Measurements from ENCODE around the gene RAD9A. TPM values are rescaled to one million over a fixed set of nuclear protein-coding genes. Genes with fewer than 3 reads are reported as not detected.
A peak's percentile ranks its signal among the peaks of the same experiment; 100 is the strongest.

Gene RAD9A
- polyA plus RNA-seq, 2 donors: 17.5 to 26.2 TPM

GRCh38 chr11:67412495-67413179, 20.9 kb downstream of the RAD9A start:
- WGBS, 2 donors: 62 to 63% methylated on average over 9 of the region's 9 CpGs
- Histone ChIP-seq H3K27ac (ENCODE audit: low read depth in 2 of 2, low read length in 1 of 2) (no peak overlapping the region), H3K36me3 (ENCODE audit: control insufficient read depth in 2 of 2, insufficient read depth in 2 of 2, low read length in 1 of 2) (no peaks in the 10 kb centered on the region), H3K4me3 (ENCODE audit: low read depth in 1 of 2, low read length in 2 of 2) (no peak overlapping the region), H3K4me1 (ENCODE audit: control insufficient read depth in 2 of 2, insufficient read depth in 2 of 2, low read length in 1 of 2) (peaks cover 10 to 14% of the 10 kb centered on the region in 2 donors), H3K27me3 (ENCODE audit: control insufficient read depth in 1 of 2, insufficient read depth in 2 of 2, low read length in 2 of 2) (no peaks in the 10 kb centered on the region), H3K9me3 (ENCODE audit: control insufficient read depth in 2 of 2, insufficient read depth in 1 of 2, low read depth in 1 of 2, low read length in 1 of 2) (no peaks in the 10 kb centered on the region)

GRCh38 chr11:67413266-67413849, 21.6 kb downstream of the RAD9A start:
- 63 to 70% methylated on average over 2 of the region's 2 CpGs for WGBS, 2 donors
- Histone ChIP-seq H3K4me3 (ENCODE audit: low read depth in 1 of 2, low read length in 2 of 2) (no peak overlapping the region), H3K4me1 (ENCODE audit: control insufficient read depth in 2 of 2, insufficient read depth in 2 of 2, low read length in 1 of 2) (peaks cover 10 to 16% of the 10 kb centered on the region in 2 donors), H3K36me3 (ENCODE audit: control insufficient read depth in 2 of 2, insufficient read depth in 2 of 2, low read length in 1 of 2) (no peaks in the 10 kb centered on the region), H3K27ac (ENCODE audit: low read depth in 2 of 2, low read length in 1 of 2) (no peak overlapping the region), H3K9me3 (ENCODE audit: control insufficient read depth in 2 of 2, insufficient read depth in 1 of 2, low read depth in 1 of 2, low read length in 1 of 2) (no peaks in the 10 kb centered on the region), H3K27me3 (ENCODE audit: control insufficient read depth in 1 of 2, insufficient read depth in 2 of 2, low read length in 2 of 2) (no peaks in the 10 kb centered on the region)

GRCh38 chr11:67415501-67416304, 23.9 kb downstream of the RAD9A start, which contains the start of gene CARNS1:
TSS of gene CARNS1 (plus strand) at chr11:67415678. CDS start at chr11:67416200, 522 bp downstream.
- H3K4me1 ChIP-seq (ENCODE audit: control insufficient read depth in 2 of 2, insufficient read depth in 2 of 2, low read length in 1 of 2): peaks cover 14 to 34% of the 10 kb centered on the region in 2 donors
- H3K4me3 ChIP-seq (ENCODE audit: low read depth in 1 of 2, low read length in 2 of 2): peak within 1 kb of the TSS; percentile 13 to 21
- H3K27me3 ChIP-seq (ENCODE audit: control insufficient read depth in 1 of 2, insufficient read depth in 2 of 2, low read length in 2 of 2): no peaks in the 10 kb centered on the region
- H3K27ac ChIP-seq (ENCODE audit: low read depth in 2 of 2, low read length in 1 of 2): peak within 1 kb of the TSS in 1 of 2 donors; percentile 9
- no peaks in the 10 kb centered on the region for H3K36me3 ChIP-seq (ENCODE audit: control insufficient read depth in 2 of 2, insufficient read depth in 2 of 2, low read length in 1 of 2)
- 5 to 11% methylated on average over 37 to 67 of the region's 67 CpGs for WGBS, 2 donors
- H3K9me3 ChIP-seq (ENCODE audit: control insufficient read depth in 2 of 2, insufficient read depth in 1 of 2, low read depth in 1 of 2, low read length in 1 of 2): no peaks in the 10 kb centered on the region

DNA sequence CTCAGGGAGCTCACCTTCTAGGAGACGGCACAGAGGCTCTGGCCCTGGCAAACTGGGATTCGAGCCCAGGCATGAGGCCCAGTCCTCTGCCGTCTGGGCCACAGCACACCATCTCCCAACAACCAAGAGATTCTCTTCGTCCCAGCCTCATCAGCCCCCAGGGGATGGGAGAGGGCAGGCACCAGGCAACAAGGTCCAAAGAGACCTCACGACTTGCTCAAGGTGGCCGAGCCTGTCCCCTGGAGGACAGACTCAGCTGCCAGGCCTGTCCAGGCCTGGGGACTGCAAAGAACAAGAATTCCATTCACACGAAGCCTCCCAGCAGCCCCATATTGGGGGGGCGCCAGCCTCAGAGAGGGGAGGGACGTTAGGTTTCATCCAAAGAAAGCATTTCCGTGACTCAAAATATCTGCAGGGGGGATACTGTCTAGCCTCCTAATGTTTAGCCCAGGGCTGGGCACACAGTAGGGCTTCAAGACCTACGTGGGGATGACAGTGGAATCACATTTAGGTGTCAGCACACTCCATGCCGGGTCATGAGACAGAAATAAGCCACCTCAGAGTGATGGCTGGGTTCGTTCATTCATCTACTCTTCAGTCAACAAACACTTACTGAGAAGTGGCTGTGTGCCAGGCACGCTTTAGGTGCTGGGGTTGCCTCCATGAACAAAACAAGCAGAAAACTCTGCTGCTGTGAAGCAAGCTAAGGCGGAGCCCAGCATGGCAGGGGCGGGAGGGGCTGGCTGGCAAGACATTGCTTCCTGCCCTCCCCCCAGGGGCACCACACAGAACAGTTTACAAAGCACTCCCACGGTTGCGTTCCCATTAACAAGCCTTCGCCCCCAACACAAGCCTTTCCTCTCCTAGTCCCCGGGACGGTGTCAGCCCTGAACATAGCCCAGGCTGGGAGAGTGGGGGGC, 24.9 kb downstream of the RAD9A start:
- no peaks in the 10 kb centered on the region for H3K9me3 ChIP-seq (ENCODE audit: control insufficient read depth in 2 of 2, insufficient read depth in 1 of 2, low read depth in 1 of 2, low read length in 1 of 2)
- H3K36me3 ChIP-seq (ENCODE audit: control insufficient read depth in 2 of 2, insufficient read depth in 2 of 2, low read length in 1 of 2): no peaks in the 10 kb centered on the region
- 38 to 49% methylated on average over 21 of the region's 21 CpGs for WGBS, 2 donors
- H3K27ac ChIP-seq (ENCODE audit: low read depth in 2 of 2, low read length in 1 of 2): peak overlapping the region in 1 of 2 donors; percentile 38
- H3K27me3 ChIP-seq (ENCODE audit: control insufficient read depth in 1 of 2, insufficient read depth in 2 of 2, low read length in 2 of 2): no peaks in the 10 kb centered on the region
- H3K4me1 ChIP-seq (ENCODE audit: control insufficient read depth in 2 of 2, insufficient read depth in 2 of 2, low read length in 1 of 2): peaks cover 14 to 34% of the 10 kb centered on the region in 2 donors
- H3K4me3 ChIP-seq (ENCODE audit: low read depth in 1 of 2, low read length in 2 of 2): no peak overlapping the region

GRCh38 chr11:67417425-67417824, 25.6 kb downstream of the RAD9A start:
- Histone ChIP-seq H3K4me1 (ENCODE audit: control insufficient read depth in 2 of 2, insufficient read depth in 2 of 2, low read length in 1 of 2) (peaks cover 14 to 34% of the 10 kb centered on the region in 2 donors), H3K9me3 (ENCODE audit: control insufficient read depth in 2 of 2, insufficient read depth in 1 of 2, low read depth in 1 of 2, low read length in 1 of 2) (no peaks in the 10 kb centered on the region), H3K27ac (ENCODE audit: low read depth in 2 of 2, low read length in 1 of 2) (peak overlapping the region in 1 of 2 donors; percentile 38), H3K36me3 (ENCODE audit: control insufficient read depth in 2 of 2, insufficient read depth in 2 of 2, low read length in 1 of 2) (no peaks in the 10 kb centered on the region), H3K27me3 (ENCODE audit: control insufficient read depth in 1 of 2, insufficient read depth in 2 of 2, low read length in 2 of 2) (no peaks in the 10 kb centered on the region), H3K4me3 (ENCODE audit: low read depth in 1 of 2, low read length in 2 of 2) (no peak overlapping the region)
- WGBS, 2 donors: 73 to 78% methylated on average over 12 of the region's 12 CpGs

DNA sequence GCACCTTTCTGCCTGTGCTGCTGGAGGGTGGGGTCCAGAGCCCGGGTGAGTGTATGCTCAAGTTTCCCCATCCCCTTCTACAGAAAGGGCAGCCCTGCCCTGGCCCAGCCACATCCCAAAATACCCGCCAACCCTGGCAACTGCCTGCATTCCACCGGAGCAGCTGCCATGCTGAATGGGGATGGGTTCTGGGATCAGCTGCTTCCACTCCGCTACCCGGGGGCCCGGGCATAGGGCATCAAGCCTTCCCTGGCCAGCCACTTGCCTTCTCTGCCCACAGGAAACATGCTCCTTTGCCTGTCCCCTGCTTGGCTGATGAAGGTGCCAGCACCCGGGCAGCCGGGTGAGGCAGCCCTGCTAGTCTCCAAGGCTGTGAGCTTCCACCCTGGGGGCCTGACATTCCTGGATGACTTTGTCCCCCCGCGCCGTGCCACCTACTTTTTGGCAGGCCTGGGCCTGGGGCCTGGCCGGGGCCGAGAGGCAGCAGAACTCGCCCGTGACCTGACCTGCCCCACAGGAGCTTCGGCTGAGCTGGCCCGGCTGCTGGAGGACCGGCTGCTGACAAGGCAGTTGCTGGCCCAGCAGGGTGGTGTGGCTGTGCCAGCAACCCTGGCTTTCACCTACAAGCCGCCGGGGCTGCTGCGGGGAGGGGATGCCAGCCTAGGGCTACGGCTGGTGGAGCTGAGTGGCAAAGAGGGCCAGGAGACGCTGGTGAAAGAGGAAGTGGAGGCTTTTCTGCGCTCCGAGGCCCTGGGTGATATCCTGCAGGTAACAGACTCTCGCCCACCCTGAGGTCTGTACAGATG, 26.9 kb downstream of the RAD9A start:
- 42 to 50% methylated on average over 26 of the region's 26 CpGs for WGBS, 2 donors
- H3K4me1 ChIP-seq (ENCODE audit: control insufficient read depth in 2 of 2, insufficient read depth in 2 of 2, low read length in 1 of 2): peaks cover 14 to 34% of the 10 kb centered on the region in 2 donors
- no peaks in the 10 kb centered on the region for H3K27me3 ChIP-seq (ENCODE audit: control insufficient read depth in 1 of 2, insufficient read depth in 2 of 2, low read length in 2 of 2)
- H3K4me3 ChIP-seq (ENCODE audit: low read depth in 1 of 2, low read length in 2 of 2): no peak overlapping the region
- H3K36me3 ChIP-seq (ENCODE audit: control insufficient read depth in 2 of 2, insufficient read depth in 2 of 2, low read length in 1 of 2): no peaks in the 10 kb centered on the region
- H3K27ac ChIP-seq (ENCODE audit: low read depth in 2 of 2, low read length in 1 of 2): peak overlapping the region; percentile 27 to 56
- no peaks in the 10 kb centered on the region for H3K9me3 ChIP-seq (ENCODE audit: control insufficient read depth in 2 of 2, insufficient read depth in 1 of 2, low read depth in 1 of 2, low read length in 1 of 2)

DNA sequence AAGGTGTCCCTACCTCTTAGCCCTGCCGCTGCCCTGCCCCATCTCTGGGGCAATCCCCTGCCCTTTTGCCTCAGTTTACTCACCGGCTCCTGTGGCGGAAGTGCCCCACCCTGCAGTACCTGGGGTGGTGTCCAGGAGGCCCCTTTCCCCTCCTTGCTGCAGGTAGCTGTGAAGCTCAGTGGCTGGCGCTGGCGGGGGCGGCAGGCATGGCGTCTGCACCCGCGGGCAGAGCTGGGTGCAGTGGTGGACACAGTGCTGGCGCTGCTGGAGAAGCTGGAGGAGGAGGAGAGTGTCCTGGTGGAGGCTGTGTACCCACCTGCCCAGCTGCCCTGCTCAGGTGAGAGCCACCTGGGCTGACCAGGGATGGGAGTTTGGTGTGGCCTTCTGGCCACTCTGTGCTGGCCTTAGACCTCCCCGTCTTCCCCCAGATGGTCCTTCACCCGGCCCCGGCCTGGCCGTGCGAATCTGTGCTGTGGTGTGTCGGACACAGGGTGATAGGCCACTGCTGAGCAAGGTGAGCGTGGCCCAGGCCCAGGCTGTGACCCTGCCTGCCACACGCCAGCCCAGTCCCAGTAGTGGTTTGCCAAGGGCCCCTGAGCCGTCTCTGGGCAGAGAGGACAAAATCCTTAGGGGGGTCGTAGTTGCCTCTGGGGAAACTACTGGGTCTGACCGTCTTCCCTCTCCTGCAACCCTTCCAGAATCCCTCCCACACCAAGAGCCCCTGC, 27.7 kb downstream of the RAD9A start:
- Histone ChIP-seq H3K27ac (ENCODE audit: low read depth in 2 of 2, low read length in 1 of 2) (no peak overlapping the region), H3K4me1 (ENCODE audit: control insufficient read depth in 2 of 2, insufficient read depth in 2 of 2, low read length in 1 of 2) (peaks cover 14 to 34% of the 10 kb centered on the region in 2 donors), H3K9me3 (ENCODE audit: control insufficient read depth in 2 of 2, insufficient read depth in 1 of 2, low read depth in 1 of 2, low read length in 1 of 2) (no peaks in the 10 kb centered on the region), H3K4me3 (ENCODE audit: low read depth in 1 of 2, low read length in 2 of 2) (no peak overlapping the region), H3K27me3 (ENCODE audit: control insufficient read depth in 1 of 2, insufficient read depth in 2 of 2, low read length in 2 of 2) (no peaks in the 10 kb centered on the region), H3K36me3 (ENCODE audit: control insufficient read depth in 2 of 2, insufficient read depth in 2 of 2, low read length in 1 of 2) (no peaks in the 10 kb centered on the region)
- 86 to 88% methylated on average over 21 of the region's 21 CpGs for WGBS, 2 donors

GRCh38 chr11:67420147-67420645, 28.4 kb downstream of the RAD9A start:
- peak overlapping the region; percentile 94 to 95 for H3K27ac ChIP-seq (ENCODE audit: low read depth in 2 of 2, low read length in 1 of 2)
- no peaks in the 10 kb centered on the region for H3K9me3 ChIP-seq (ENCODE audit: control insufficient read depth in 2 of 2, insufficient read depth in 1 of 2, low read depth in 1 of 2, low read length in 1 of 2)
- H3K36me3 ChIP-seq (ENCODE audit: control insufficient read depth in 2 of 2, insufficient read depth in 2 of 2, low read length in 1 of 2): no peaks in the 10 kb centered on the region
- no peaks in the 10 kb centered on the region for H3K27me3 ChIP-seq (ENCODE audit: control insufficient read depth in 1 of 2, insufficient read depth in 2 of 2, low read length in 2 of 2)
- peaks cover 12 to 30% of the 10 kb centered on the region in 2 donors for H3K4me1 ChIP-seq (ENCODE audit: control insufficient read depth in 2 of 2, insufficient read depth in 2 of 2, low read length in 1 of 2)
- H3K4me3 ChIP-seq (ENCODE audit: low read depth in 1 of 2, low read length in 2 of 2): peak overlapping the region; percentile 61 to 78
- WGBS, 2 donors: 33 to 35% methylated on average over 14 to 15 of the region's 15 CpGs

Measured in esophagus (tissue), 2 donors.